Measurements from ENCODE around the gene OMA1. TPM values are rescaled to one million over a fixed set of nuclear protein-coding genes. Genes with fewer than 3 reads are reported as not detected.
A peak's percentile ranks its signal among the peaks of the same experiment; 100 is the strongest.

OMA1 gene
- total RNA-seq, 1 experiment from 2014 or later = 21.9 TPM

GRCh38 chr1:58432851-58433668 lies 113.5 kb downstream of the OMA1 start:
- no peak overlapping the region for H2AFZ ChIP-seq (ENCODE audit: low read depth, low read length, poor library complexity, severe bottlenecking)
- H3K4me2 ChIP-seq (ENCODE audit: low read length) = no peak overlapping the region
- no peaks in the 10 kb centered on the region for H3K4me1 ChIP-seq (ENCODE audit: control insufficient read depth in 1 of 2, insufficient read depth in 2 of 2, low read length in 2 of 2)
- ChIA-PET RAD21 (ENCODE audit: low non-redundant PET in 1 of 2, low total read pairs in 2 of 2, uncharacterized antibody in 2 of 2, unreplicated experiment in 2 of 2) (no interaction called here), POLR2A (no interaction called here), CTCF (no interaction called here)
- intact Hi-C loops (cut with micrococcal nuclease) = no loop called here
- DNase-seq (ENCODE audit: low read depth, low spot score) = no peak
- H3K27me3 ChIP-seq (ENCODE audit: insufficient read depth, low read length) = peaks cover 19% of the 10 kb centered on the region; the same call in 1 of the 2 replicates
- H3K4me3 ChIP-seq (replicated peaks in 1 of 2; ENCODE audit: low read depth in 1 of 2, low read length in 2 of 2) = no peak overlapping the region
- H3K27ac ChIP-seq (ENCODE audit: low read depth, low read length) = no peak overlapping the region
- no peaks in the 10 kb centered on the region for H3K79me2 ChIP-seq (ENCODE audit: insufficient read depth, low read length)
- no TSS peak for BruUV-seq (replicated peaks)
- H3K9me2 ChIP-seq (ENCODE audit: insufficient read depth) = no peaks in the 10 kb centered on the region
- TF ChIP-seq POLR2A (IDR thresholded peaks at IDR 0.05; ENCODE audit: borderline replicate concordance, extremely low read depth, insufficient read depth, insufficient read length) = no peak
- TF ChIP-seq SIN3A (IDR thresholded peaks at IDR 0.05; ENCODE audit: low read depth) = no peak
- no peak for TF ChIP-seq FOSL1 (IDR thresholded peaks at IDR 0.05; ENCODE audit: low read depth)
- no peak for TF ChIP-seq EZH2phosphoT487 (IDR thresholded peaks at IDR 0.05; ENCODE audit: borderline replicate concordance)
- TF ChIP-seq, protein P1, sequence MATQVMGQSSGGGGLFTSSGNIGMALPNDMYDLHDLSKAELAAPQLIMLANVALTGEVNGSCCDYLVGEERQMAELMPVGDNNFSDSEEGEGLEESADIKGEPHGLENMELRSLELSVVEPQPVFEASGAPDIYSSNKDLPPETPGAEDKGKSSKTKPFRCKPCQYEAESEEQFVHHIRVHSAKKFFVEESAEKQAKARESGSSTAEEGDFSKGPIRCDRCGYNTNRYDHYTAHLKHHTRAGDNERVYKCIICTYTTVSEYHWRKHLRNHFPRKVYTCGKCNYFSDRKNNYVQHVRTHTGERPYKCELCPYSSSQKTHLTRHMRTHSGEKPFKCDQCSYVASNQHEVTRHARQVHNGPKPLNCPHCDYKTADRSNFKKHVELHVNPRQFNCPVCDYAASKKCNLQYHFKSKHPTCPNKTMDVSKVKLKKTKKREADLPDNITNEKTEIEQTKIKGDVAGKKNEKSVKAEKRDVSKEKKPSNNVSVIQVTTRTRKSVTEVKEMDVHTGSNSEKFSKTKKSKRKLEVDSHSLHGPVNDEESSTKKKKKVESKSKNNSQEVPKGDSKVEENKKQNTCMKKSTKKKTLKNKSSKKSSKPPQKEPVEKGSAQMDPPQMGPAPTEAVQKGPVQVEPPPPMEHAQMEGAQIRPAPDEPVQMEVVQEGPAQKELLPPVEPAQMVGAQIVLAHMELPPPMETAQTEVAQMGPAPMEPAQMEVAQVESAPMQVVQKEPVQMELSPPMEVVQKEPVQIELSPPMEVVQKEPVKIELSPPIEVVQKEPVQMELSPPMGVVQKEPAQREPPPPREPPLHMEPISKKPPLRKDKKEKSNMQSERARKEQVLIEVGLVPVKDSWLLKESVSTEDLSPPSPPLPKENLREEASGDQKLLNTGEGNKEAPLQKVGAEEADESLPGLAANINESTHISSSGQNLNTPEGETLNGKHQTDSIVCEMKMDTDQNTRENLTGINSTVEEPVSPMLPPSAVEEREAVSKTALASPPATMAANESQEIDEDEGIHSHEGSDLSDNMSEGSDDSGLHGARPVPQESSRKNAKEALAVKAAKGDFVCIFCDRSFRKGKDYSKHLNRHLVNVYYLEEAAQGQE (IDR thresholded peaks at IDR 0.05; ENCODE audit: low read depth) = no peak
- no peak for TF ChIP-seq EGR1 (IDR thresholded peaks at IDR 0.05; ENCODE audit: low read depth)
- TF ChIP-seq CBX3 (IDR thresholded peaks at IDR 0.05; ENCODE audit: low read depth) = no peak
- TF ChIP-seq, protein P2, sequence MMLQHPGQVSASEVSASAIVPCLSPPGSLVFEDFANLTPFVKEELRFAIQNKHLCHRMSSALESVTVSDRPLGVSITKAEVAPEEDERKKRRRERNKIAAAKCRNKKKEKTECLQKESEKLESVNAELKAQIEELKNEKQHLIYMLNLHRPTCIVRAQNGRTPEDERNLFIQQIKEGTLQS (IDR thresholded peaks at IDR 0.05) = no peak
- no peak for TF ChIP-seq JUND (IDR thresholded peaks at IDR 0.05)
- no peak for TF ChIP-seq YY1 (IDR thresholded peaks at IDR 0.05; ENCODE audit: extremely low read depth, insufficient replicate concordance, low read depth, low read length)
- no peak for TF ChIP-seq SRF (IDR thresholded peaks at IDR 0.05; ENCODE audit: low read depth)
- TF ChIP-seq SP1 (IDR thresholded peaks at IDR 0.05; ENCODE audit: low read depth) = no peak
- TF ChIP-seq, protein P3, sequence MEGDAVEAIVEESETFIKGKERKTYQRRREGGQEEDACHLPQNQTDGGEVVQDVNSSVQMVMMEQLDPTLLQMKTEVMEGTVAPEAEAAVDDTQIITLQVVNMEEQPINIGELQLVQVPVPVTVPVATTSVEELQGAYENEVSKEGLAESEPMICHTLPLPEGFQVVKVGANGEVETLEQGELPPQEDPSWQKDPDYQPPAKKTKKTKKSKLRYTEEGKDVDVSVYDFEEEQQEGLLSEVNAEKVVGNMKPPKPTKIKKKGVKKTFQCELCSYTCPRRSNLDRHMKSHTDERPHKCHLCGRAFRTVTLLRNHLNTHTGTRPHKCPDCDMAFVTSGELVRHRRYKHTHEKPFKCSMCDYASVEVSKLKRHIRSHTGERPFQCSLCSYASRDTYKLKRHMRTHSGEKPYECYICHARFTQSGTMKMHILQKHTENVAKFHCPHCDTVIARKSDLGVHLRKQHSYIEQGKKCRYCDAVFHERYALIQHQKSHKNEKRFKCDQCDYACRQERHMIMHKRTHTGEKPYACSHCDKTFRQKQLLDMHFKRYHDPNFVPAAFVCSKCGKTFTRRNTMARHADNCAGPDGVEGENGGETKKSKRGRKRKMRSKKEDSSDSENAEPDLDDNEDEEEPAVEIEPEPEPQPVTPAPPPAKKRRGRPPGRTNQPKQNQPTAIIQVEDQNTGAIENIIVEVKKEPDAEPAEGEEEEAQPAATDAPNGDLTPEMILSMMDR (IDR thresholded peaks at IDR 0.05 in 2 of 3, conservative IDR thresholded peaks at IDR 0.05 in 1 of 3; ENCODE audit: borderline replicate concordance in 1 of 3, insufficient read depth in 1 of 3, low read depth in 2 of 3, low read length in 2 of 3) = no peak
- no peak for TF ChIP-seq ZBTB33 (IDR thresholded peaks at IDR 0.05; ENCODE audit: extremely low read depth, insufficient replicate concordance, low read length)
- no peak for TF ChIP-seq TCF7L2 (IDR thresholded peaks at IDR 0.05; ENCODE audit: borderline replicate concordance, extremely low read depth, insufficient read depth, insufficient read length)
- no peak for TF ChIP-seq CEBPB (IDR thresholded peaks at IDR 0.05; ENCODE audit: low read depth)
- TF ChIP-seq, protein P4, sequence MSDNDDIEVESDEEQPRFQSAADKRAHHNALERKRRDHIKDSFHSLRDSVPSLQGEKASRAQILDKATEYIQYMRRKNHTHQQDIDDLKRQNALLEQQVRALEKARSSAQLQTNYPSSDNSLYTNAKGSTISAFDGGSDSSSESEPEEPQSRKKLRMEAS (IDR thresholded peaks at IDR 0.05) = no peak
- no peak for TF ChIP-seq POLR2AphosphoS5 (IDR thresholded peaks at IDR 0.05; ENCODE audit: low read depth, low read length)
- no peak overlapping the region for H3K9ac ChIP-seq (ENCODE audit: low read length)
- peak; percentile 39; the same call in 1 of the 2 replicates for ATAC-seq
- H3K36me3 ChIP-seq (ENCODE audit: control insufficient read depth in 1 of 2, insufficient read depth in 2 of 2, low read length in 2 of 2) = no peaks in the 10 kb centered on the region
- H4K20me1 ChIP-seq (ENCODE audit: insufficient read depth) = no peaks in the 10 kb centered on the region
- H3K9me3 ChIP-seq (ENCODE audit: control insufficient read depth in 1 of 2, insufficient read depth in 1 of 2, low read depth in 1 of 2, low read length in 2 of 2) = no peaks in the 10 kb centered on the region

Data from HCT116 (cell line).